Measurements from ENCODE around the gene SPTSSB.

Gene SPTSSB

DNA sequence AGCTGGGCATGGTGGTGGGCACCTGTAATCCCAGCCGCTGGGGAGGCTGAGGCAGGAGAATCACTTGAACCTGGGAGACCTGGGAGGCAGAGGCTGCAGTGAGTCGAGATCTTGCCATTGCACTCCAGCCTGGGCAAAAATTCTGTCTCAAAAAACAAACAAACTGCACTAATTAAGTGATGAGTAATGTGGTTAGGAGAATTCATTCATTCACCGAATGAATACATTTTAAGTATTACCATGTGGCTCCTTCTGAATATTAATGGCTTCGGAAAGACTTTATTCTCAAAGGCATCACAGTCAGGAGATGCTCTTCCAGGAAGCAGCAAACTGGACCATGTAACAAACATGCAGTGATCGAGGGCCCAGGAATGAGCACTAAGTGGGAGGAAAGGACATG is 23.6 kb downstream of the SPTSSB start:
- no peak overlapping the region for H3K4me3 Mint-ChIP-seq
- no peak overlapping the region for H3K27ac Mint-ChIP-seq (ENCODE audit: low read depth)
- H3K4me1 Mint-ChIP-seq, result peaks cover 18% of the 10 kb centered on the region
- H3K9me3 Mint-ChIP-seq, result no peaks in the 10 kb centered on the region
- H3K27me3 Mint-ChIP-seq, result peaks cover 12% of the 10 kb centered on the region
- ATAC-seq (replicated peaks; ENCODE audit: extremely low read depth, poor library complexity, severe bottlenecking) (no peak), DNase-seq (ENCODE audit: low spot score in 2 of 2) (no peak)
- H3K36me3 Mint-ChIP-seq (ENCODE audit: insufficient read depth), result no peaks in the 10 kb centered on the region

DNA sequence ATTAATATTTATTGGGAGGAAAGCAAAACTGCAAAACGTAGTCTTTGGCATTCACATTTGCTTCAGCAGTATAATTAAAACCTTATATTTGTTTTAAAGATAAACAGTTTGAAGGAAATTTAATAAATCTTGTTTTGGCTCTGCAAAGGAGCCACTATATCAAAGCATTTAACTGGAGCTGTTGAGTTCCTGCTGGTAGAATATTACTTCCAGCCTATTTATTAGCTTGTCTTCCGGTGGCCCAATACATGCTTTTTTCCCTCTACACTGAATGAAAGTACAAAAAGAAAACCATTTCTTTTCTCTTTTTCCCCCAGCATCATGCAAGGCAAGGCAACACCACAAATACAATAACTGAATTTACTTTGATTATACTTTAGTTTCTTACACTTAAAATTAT is 26.3 kb downstream of the SPTSSB start:
- Mint-ChIP-seq H3K4me3 (no peak overlapping the region), H3K27ac (ENCODE audit: low read depth) (no peak overlapping the region), H3K36me3 (ENCODE audit: insufficient read depth) (no peaks in the 10 kb centered on the region), H3K9me3 (no peaks in the 10 kb centered on the region), H3K4me1 (peaks cover 14% of the 10 kb centered on the region), H3K27me3 (peaks cover 10% of the 10 kb centered on the region)
- DNase-seq (ENCODE audit: low spot score in 2 of 2) (no peak), ATAC-seq (replicated peaks; ENCODE audit: extremely low read depth, poor library complexity, severe bottlenecking) (no peak)

DNA sequence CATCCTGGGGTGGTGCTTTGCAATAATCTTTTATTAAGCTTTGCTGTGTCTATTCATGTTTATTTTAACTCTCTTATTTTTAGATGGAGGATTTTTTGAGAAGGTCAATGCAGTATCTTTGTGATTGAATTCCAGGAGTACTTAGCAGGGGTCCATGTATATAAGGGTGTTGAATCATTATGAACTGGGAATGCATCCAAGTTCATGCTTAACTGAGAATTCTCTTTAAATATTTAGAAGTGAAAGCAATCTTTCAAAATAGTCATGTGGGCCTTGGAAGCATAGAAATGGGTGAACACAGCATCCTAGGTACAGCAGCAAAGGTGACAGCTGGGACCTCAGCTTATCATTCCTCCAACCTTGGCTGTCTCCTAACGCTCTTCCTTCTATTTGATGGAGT is 27.3 kb downstream of the SPTSSB start:
- H3K36me3 Mint-ChIP-seq (ENCODE audit: insufficient read depth), result no peaks in the 10 kb centered on the region
- DNase-seq (ENCODE audit: low spot score in 2 of 2) (no peak), ATAC-seq (replicated peaks; ENCODE audit: extremely low read depth, poor library complexity, severe bottlenecking) (no peak)
- peaks cover 4% of the 10 kb centered on the region for H3K4me1 Mint-ChIP-seq
- H3K27ac Mint-ChIP-seq (ENCODE audit: low read depth), result no peak overlapping the region
- H3K4me3 Mint-ChIP-seq, result no peak overlapping the region
- no peaks in the 10 kb centered on the region for H3K9me3 Mint-ChIP-seq
- peaks cover 10% of the 10 kb centered on the region for H3K27me3 Mint-ChIP-seq

DNA sequence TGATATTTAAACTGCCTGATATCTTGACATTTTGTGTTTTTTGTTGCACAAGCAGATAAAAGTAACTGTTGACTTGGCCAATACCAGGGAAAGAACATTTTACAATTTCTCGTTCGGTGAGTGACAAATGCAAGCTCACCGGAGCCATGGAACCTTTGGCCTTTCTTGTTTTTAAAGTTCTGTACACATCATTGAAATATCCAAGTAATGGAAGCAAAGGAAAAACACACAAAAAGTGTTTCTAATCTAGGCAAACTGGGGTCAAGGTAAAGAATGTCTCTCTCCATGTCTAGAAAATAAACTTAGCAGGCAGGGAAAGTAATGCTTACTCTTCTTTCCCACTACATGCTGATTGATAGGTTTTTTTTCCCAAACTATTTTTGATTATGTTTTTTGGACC is 27.8 kb downstream of the SPTSSB start:
- Mint-ChIP-seq H3K4me3 (no peak overlapping the region), H3K27me3 (peaks cover 10% of the 10 kb centered on the region), H3K9me3 (no peaks in the 10 kb centered on the region), H3K27ac (ENCODE audit: low read depth) (no peak overlapping the region), H3K36me3 (ENCODE audit: insufficient read depth) (no peaks in the 10 kb centered on the region), H3K4me1 (no peaks in the 10 kb centered on the region)
- ATAC-seq (replicated peaks; ENCODE audit: extremely low read depth, poor library complexity, severe bottlenecking) (no peak), DNase-seq (ENCODE audit: low spot score in 2 of 2) (no peak)

DNA sequence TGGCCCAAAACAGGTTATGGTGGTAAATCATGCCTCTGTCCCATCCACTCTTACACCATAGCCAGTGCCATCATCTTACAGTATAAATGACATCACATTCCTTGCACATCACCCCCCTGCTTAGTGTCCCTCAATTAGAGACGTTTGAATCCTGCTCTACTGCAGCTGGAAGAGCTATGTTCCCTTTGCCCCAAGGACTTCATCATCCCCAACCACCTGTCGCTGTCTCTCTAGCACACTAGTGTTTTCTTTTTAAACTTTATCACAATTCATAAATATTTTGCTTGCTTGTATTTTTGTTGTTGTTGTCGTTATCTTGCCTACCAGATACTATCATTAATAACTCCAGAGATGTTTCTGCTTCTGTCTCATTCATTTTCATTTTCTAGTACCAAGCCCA is 28.7 kb downstream of the SPTSSB start:
- Mint-ChIP-seq H3K9me3 (no peaks in the 10 kb centered on the region), H3K4me1 (no peaks in the 10 kb centered on the region), H3K27ac (ENCODE audit: low read depth) (no peak overlapping the region), H3K27me3 (peaks cover 10% of the 10 kb centered on the region), H3K4me3 (no peak overlapping the region), H3K36me3 (ENCODE audit: insufficient read depth) (no peaks in the 10 kb centered on the region)
- DNase-seq (ENCODE audit: low spot score in 2 of 2) (no peak), ATAC-seq (replicated peaks; ENCODE audit: extremely low read depth, poor library complexity, severe bottlenecking) (no peak)

DNA sequence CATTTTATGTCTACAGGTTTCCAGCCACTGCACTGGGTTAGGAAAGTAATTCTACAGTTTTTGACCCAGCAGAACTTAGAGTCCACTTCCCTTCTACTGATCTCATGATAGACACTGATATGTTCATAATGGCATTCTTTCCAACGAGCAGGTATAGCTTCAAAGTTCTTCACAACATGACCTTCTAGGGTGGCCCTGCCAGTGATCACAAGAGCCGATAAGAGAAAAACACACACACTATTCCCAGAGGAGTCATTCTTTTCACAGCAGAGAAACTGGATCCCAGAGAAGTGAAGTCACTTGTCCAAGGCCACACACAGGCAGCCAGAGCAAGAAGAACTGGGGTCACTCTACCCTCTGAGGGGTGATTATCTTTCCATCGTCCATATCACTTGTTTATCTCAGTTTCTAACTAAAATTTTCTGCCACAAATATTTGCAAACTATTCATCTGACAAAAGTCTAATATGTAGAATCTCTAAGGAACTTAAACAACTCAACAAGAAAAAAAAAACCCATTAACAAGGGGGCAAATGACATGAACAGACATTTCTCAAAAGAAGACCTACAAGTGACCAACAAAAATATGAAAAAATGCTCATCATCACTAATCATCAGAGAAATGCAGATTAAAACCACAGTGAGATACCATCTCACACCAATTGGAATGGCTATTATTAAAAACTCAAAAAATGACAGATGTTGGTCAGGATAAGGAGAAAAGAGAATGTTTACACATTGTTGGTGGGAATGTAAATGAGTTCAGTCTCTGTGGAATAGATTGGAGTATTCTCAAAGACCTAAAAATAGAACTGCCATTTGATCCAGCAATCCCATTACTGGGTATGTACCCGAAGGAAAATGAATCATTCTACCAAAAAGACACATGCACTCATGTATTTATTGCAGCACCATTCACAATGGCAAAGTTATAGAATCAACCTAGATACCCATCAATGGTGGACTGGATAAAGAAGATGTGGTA is 31.5 kb downstream of the SPTSSB start:
- peaks cover 10% of the 10 kb centered on the region for H3K27me3 Mint-ChIP-seq
- H3K9me3 Mint-ChIP-seq, result no peaks in the 10 kb centered on the region
- H3K27ac Mint-ChIP-seq (ENCODE audit: low read depth), result no peak overlapping the region
- no peak overlapping the region for H3K4me3 Mint-ChIP-seq
- H3K4me1 Mint-ChIP-seq, result no peaks in the 10 kb centered on the region
- DNase-seq (ENCODE audit: low spot score in 2 of 2) (no peak), ATAC-seq (replicated peaks; ENCODE audit: extremely low read depth, poor library complexity, severe bottlenecking) (no peak)
- no peaks in the 10 kb centered on the region for H3K36me3 Mint-ChIP-seq (ENCODE audit: insufficient read depth)

DNA sequence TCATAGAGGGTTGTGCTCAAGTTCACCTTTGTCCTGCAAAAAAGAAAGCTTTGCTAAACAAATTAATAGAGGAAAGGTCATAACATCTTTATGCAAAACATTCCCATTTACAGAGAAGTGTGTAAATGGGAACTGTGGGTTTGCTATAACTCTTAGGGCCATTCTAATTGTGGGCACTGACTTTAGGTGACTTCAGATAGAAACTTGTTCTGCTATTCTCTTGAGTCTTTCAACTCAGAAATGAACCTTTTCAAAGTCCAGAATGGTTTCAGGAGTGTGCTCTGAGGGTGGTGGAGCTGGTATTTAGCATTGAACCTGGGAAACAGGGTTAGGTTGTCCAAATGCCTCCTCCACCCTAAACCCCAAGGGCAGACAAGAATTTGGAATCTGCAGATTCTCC is 34.0 kb downstream of the SPTSSB start:
- Mint-ChIP-seq H3K36me3 (ENCODE audit: insufficient read depth) (no peaks in the 10 kb centered on the region), H3K4me1 (no peaks in the 10 kb centered on the region), H3K27me3 (peaks cover 25% of the 10 kb centered on the region), H3K9me3 (no peaks in the 10 kb centered on the region), H3K27ac (ENCODE audit: low read depth) (no peak overlapping the region), H3K4me3 (no peak overlapping the region)
- ATAC-seq (replicated peaks; ENCODE audit: extremely low read depth, poor library complexity, severe bottlenecking) (no peak), DNase-seq (ENCODE audit: low spot score in 2 of 2) (no peak)

DNA sequence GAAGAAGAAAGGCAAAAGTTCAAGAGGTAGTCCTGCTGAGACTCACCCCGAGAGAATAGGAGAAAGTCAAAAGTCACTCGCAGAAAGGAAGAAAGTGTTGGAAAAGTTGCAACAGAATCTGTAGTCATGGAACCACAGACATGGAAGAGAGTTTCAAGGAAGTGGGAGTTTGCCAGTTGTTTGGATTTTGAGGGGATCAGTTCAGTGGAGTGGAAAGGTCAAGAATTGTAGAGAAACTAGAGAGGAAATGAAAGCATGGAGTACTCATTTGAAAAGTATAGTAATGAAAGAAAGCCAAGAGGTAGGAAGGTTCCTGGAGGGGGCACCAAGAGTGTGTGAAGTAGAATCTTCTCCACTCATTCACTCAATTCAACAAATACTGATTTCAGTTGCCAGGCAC is 34.7 kb downstream of the SPTSSB start:
- Mint-ChIP-seq H3K36me3 (ENCODE audit: insufficient read depth) (no peaks in the 10 kb centered on the region), H3K27ac (ENCODE audit: low read depth) (no peak overlapping the region), H3K4me1 (no peaks in the 10 kb centered on the region), H3K4me3 (no peak overlapping the region), H3K9me3 (no peaks in the 10 kb centered on the region), H3K27me3 (peaks cover 20% of the 10 kb centered on the region)
- no peak for DNase-seq (ENCODE audit: low spot score in 2 of 2)
- ATAC-seq (replicated peaks; ENCODE audit: extremely low read depth, poor library complexity, severe bottlenecking), result no peak

DNA sequence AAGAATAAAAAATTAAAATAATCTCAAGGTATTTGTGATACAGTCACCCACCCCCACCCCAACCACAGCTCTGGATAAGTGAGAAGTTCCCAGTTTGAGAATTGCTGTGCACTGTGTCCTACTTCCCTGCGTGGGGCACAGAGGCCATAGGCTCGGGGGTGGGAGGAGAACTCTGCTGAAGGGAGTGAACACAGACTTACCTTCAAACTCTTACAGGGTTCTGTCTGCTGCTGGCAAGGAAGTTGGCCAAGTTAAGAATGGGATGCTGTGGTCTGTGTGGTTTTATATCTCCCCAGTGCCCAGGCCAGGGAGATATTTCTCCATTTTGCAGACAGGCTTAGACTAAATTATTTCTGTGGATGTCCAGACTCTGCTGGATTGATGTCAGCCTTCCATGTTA is 37.6 kb downstream of the SPTSSB start:
- H3K27me3 Mint-ChIP-seq, result peaks cover 40% of the 10 kb centered on the region
- H3K4me3 Mint-ChIP-seq, result no peak overlapping the region
- DNase-seq (ENCODE audit: low spot score in 2 of 2) (no peak), ATAC-seq (replicated peaks; ENCODE audit: extremely low read depth, poor library complexity, severe bottlenecking) (no peak)
- H3K36me3 Mint-ChIP-seq (ENCODE audit: insufficient read depth), result no peaks in the 10 kb centered on the region
- no peaks in the 10 kb centered on the region for H3K9me3 Mint-ChIP-seq
- H3K27ac Mint-ChIP-seq (ENCODE audit: low read depth), result no peak overlapping the region
- no peaks in the 10 kb centered on the region for H3K4me1 Mint-ChIP-seq

DNA sequence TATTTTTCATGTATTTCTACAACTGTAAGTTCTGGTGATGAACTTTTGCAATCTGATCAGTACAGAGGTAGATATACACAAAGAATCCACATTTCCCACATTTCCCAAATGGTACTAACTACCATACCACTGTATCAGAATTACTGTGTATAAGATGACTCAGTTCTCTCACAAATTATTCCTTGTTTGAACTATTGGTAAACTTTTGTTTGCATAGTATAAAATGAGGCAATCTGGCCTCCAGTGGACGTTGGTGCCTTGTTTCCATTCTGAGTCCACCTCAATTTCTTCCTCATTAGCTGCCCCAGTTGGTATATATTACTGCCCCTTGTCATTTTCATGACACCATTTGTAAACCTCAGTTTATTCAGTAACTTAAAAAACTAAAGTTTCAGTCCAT is 38.5 kb downstream of the SPTSSB start:
- H3K27ac Mint-ChIP-seq (ENCODE audit: low read depth), result no peak overlapping the region

DNA sequence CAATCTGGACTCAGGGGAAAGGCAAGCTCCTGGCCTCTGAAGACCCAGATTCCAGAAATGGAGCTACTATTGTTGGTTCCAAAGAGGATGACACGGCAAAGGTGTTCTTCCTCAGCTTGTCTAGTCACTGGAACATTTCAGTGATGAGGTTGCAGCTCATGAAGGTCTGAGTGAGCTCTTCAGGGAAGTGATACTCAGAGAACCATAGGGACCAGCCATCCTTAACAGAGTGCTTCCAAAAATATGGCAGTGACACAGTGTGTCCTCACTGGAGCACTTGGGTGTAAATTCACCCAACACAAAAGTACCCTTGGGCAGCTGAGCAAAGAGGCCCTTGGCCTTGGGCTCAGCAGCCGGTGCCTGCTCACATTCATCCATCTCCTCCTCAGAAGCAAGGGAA is 46.3 kb downstream of the SPTSSB start:
- no peak for DNase-seq (ENCODE audit: low spot score in 2 of 2)
- no peaks in the 10 kb centered on the region for H3K36me3 Mint-ChIP-seq (ENCODE audit: insufficient read depth)
- no peak for ATAC-seq (replicated peaks; ENCODE audit: extremely low read depth, poor library complexity, severe bottlenecking)
- peaks cover 6% of the 10 kb centered on the region for H3K9me3 Mint-ChIP-seq
- H3K27ac Mint-ChIP-seq (ENCODE audit: low read depth), result no peak overlapping the region
- peaks cover 9% of the 10 kb centered on the region for H3K4me1 Mint-ChIP-seq
- H3K27me3 Mint-ChIP-seq, result peaks cover 28% of the 10 kb centered on the region
- H3K4me3 Mint-ChIP-seq, result no peak overlapping the region

More for the DNA sequence above, 38.5 kb downstream of the SPTSSB start:
- peaks cover 40% of the 10 kb centered on the region for H3K27me3 Mint-ChIP-seq
- DNase-seq (ENCODE audit: low spot score in 2 of 2), result no peak
- no peak for ATAC-seq (replicated peaks; ENCODE audit: extremely low read depth, poor library complexity, severe bottlenecking)
- no peak overlapping the region for H3K4me3 Mint-ChIP-seq
- H3K9me3 Mint-ChIP-seq, result no peaks in the 10 kb centered on the region
- H3K36me3 Mint-ChIP-seq (ENCODE audit: insufficient read depth), result no peaks in the 10 kb centered on the region
- H3K4me1 Mint-ChIP-seq, result peaks cover 4% of the 10 kb centered on the region

DNA sequence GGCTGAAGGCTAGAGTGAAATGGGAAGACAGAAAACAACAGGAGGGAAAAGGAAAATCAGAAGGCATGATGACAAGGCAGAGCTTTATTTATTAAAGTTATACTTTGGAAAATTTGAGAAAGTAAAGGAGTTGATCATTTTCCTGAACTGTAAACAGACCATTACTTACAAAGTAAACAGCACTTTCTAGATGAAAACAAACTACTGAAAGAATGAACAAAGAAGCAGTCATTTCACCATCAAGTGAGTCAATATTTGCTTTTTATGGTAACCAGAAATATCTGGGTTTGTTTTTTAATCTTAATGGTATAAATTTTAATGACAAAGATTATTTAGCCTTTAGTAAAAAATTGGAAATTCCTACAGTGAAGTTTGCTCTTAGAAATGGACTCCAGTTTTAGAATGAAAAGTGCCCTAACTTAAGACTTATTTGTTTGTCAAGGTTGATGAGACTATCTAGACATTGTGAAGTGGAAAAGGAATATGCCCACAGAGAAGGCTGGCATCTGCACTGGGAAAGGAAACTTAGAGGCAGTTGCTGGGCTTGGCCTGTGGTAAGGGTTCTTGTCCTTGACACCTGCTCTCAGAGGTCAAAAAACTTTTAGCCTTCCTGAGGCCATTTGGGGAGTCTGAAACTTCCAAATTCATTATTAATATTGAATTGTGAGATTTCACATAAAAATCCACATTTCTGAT is 47.2 kb downstream of the SPTSSB start:
- peaks cover 18% of the 10 kb centered on the region for H3K27me3 Mint-ChIP-seq
- H3K27ac Mint-ChIP-seq (ENCODE audit: low read depth), result no peak overlapping the region
- no peaks in the 10 kb centered on the region for H3K36me3 Mint-ChIP-seq (ENCODE audit: insufficient read depth)
- peaks cover 6% of the 10 kb centered on the region for H3K9me3 Mint-ChIP-seq
- DNase-seq (ENCODE audit: low spot score in 2 of 2) (no peak), ATAC-seq (replicated peaks; ENCODE audit: extremely low read depth, poor library complexity, severe bottlenecking) (no peak)
- H3K4me1 Mint-ChIP-seq, result peaks cover 9% of the 10 kb centered on the region
- no peak overlapping the region for H3K4me3 Mint-ChIP-seq

All from central memory CD8-positive, alpha-beta T cell (primary cell).